Naive thymus-derived CD4-positive, alpha-beta T cell (primary cell): Measurements from ENCODE around the gene AGAP1. TPM values are rescaled to one million over a fixed set of nuclear protein-coding genes. Genes with fewer than 3 reads are reported as not detected.

Source experiments
- ATAC-seq: fragments of 150-1000 bp; cut with Tn5 transposase; 2 replicates; pipeline ENCODE4 v1.10.0; 2021; ENCODE audit warnings: mild to moderate bottlenecking, moderate library complexity
- CTCF ChIA-PET: fragments of 350-600 bp; sonication (Branson Sonifier 250); formaldehyde crosslinking; loops from one replicate; lab custom pipeline; 2021; ENCODE audit warnings: antibody characterized with exemption; lab: Charles Lee
- POLR2A ChIA-PET: fragments of 350-600 bp; sonication (Branson Sonifier 250); formaldehyde crosslinking; loops from one replicate; lab custom pipeline; 2021; ENCODE audit warnings: antibody characterized with exemption, inconsistent platforms; lab: Charles Lee
- DNase-seq, 9 donors: peaks; one replicate each; pipeline versions ENCODE4 v3.0.0 to v3.0.0-alpha.2; 2020 to 2022; ENCODE audit warnings: mixed read lengths in 1 of 9
- H3K27ac ChIP-seq: one replicate; pipeline ENCODE4 v1.7.0; 2013; ENCODE audit warnings: mild to moderate bottlenecking, low read depth, low read length, moderate library complexity
- H3K27me3 ChIP-seq, 2 donors: one replicate each; pipeline ENCODE4 v1.7.0; 2013; ENCODE audit warnings: low read length in 2 of 2, mild to moderate bottlenecking in 2 of 2, moderate library complexity in 2 of 2; ENCODE audit not compliant: control insufficient read depth in 2 of 2, insufficient read depth in 2 of 2
- H3K36me3 ChIP-seq, 3 experiments: 1 replicate in 2 of 3; 2 replicates in 1 of 3; pipeline ENCODE4 v1.7.0; 2013; ENCODE audit warnings: low read length in 3 of 3, mild to moderate bottlenecking in 3 of 3, moderate library complexity in 1 of 3; ENCODE audit not compliant: insufficient read depth in 3 of 3, control insufficient read depth in 2 of 3
- H3K4me1 ChIP-seq, 2 donors: one replicate each; pipeline ENCODE4 v1.7.0; 2013; ENCODE audit warnings: low read length in 2 of 2, mild to moderate bottlenecking in 2 of 2, moderate library complexity in 1 of 2; ENCODE audit not compliant: control insufficient read depth in 2 of 2, insufficient read depth in 2 of 2
- H3K4me3 ChIP-seq: 2 replicates; pipeline ENCODE4 v1.7.0; 2013; ENCODE audit warnings: mild to moderate bottlenecking, low read length
- H3K9me3 ChIP-seq, 3 experiments: 1 replicate in 2 of 3; 2 replicates in 1 of 3; pipeline ENCODE4 v1.7.0; 2013; ENCODE audit warnings: low read length in 3 of 3; ENCODE audit not compliant: control insufficient read depth in 2 of 3
- H3K27ac Mint-ChIP-seq, 9 donors: one replicate each; pipeline ENCODE4 v1.8.0; 2020 to 2022; ENCODE audit warnings: mixed read lengths in 9 of 9, mild to moderate bottlenecking in 8 of 9, moderate library complexity in 5 of 9, inconsistent platforms in 2 of 9
- H3K27me3 Mint-ChIP-seq, 5 donors: one replicate each; pipeline ENCODE4 v1.8.0; 2021 to 2022; ENCODE audit warnings: mixed read lengths in 5 of 5, mild to moderate bottlenecking in 1 of 5
- H3K36me3 Mint-ChIP-seq, 5 donors: one replicate each; pipeline ENCODE4 v1.8.0; 2020 to 2022; ENCODE audit warnings: mixed read lengths in 5 of 5, mild to moderate bottlenecking in 3 of 5, inconsistent platforms in 1 of 5
- H3K4me1 Mint-ChIP-seq, 7 donors: one replicate each; pipeline ENCODE4 v1.8.0; 2020 to 2022; ENCODE audit warnings: mixed read lengths in 7 of 7, mild to moderate bottlenecking in 3 of 7, inconsistent platforms in 1 of 7
- H3K4me3 Mint-ChIP-seq, 10 donors: one replicate each; pipeline ENCODE4 v1.8.0; 2020 to 2022; ENCODE audit warnings: mild to moderate bottlenecking in 10 of 10, mixed read lengths in 10 of 10, moderate library complexity in 6 of 10, inconsistent platforms in 2 of 10
- H3K9me3 Mint-ChIP-seq, 11 donors: one replicate each; pipeline ENCODE4 v1.8.0; 2020 to 2022; ENCODE audit warnings: mixed read lengths in 11 of 11, mild to moderate bottlenecking in 4 of 11, inconsistent platforms in 1 of 11, moderate library complexity in 1 of 11
- intact Hi-C, 2 donors: fragments of 100-400 bp; cut with micrococcal nuclease; formaldehyde crosslinking; loops; one replicate each; pipeline ENCODE4 v1.15.1; 2023
- polyA plus RNA-seq, 2 donors: library from polyadenylated mRNA; unstranded; fragments of 300-500 nt; fragmentation: Illumina TruSeq; gene quantifications; one replicate each; pipeline ENCODE4 v1.2.3, GENCODE V29; 2021
- total RNA-seq, 6 experiments: library from RNA in 5 of 6; stranded (reverse) in 5 of 6; gene quantifications; 1 replicate in 5 of 6; 2 replicates in 1 of 6; pipeline ENCODE4 v1.2.3 and lab custom pipeline; 2021 to 2026

AGAP1 gene
- total and polyA plus RNA-seq, 7 experiments from 2014 or later: 0.35 to 9.6 (median 0.85) TPM; not detected in 2

DNA sequence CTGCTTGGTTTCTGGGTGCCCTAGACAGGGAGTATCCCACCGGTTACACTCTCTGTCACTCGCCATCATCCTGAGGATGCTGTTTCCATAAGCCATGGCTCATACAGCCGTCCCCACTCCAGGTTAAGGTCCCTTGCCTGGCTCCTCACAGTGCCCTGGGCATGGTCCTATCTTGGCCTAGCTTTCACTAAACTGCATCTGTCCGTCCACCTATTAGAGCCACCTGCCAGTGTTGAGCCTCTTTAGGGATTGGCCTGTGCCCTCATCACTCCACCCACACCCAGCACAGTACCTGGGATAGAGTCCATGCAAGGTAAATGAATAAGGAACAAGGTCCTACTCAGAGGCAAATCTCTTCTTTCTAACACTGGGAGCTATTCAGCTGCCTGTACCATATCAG, 354.2 kb downstream of the AGAP1 start:
- no peaks in the 10 kb centered on the region for H3K36me3 Mint-ChIP-seq
- H3K27ac ChIP-seq: no peak overlapping the region
- no peaks in the 10 kb centered on the region for H3K9me3 Mint-ChIP-seq
- CTCF ChIA-PET: no interaction called here
- H3K27ac Mint-ChIP-seq: no peak overlapping the region
- peaks cover 0 to 14% (median 5%) of the 10 kb centered on the region in 5 donors for H3K27me3 Mint-ChIP-seq
- DNase-seq (no peak), ATAC-seq (no peak)
- H3K36me3 ChIP-seq: no peaks in the 10 kb centered on the region
- H3K4me3 Mint-ChIP-seq: no peak overlapping the region
- POLR2A ChIA-PET: no interaction called here
- no peaks in the 10 kb centered on the region for H3K4me1 ChIP-seq
- no peaks in the 10 kb centered on the region for H3K9me3 ChIP-seq
- no peaks in the 10 kb centered on the region for H3K4me1 Mint-ChIP-seq
- H3K27me3 ChIP-seq: no peaks in the 10 kb centered on the region
- no peak overlapping the region for H3K4me3 ChIP-seq
- intact Hi-C loops: no loop called here

DNA sequence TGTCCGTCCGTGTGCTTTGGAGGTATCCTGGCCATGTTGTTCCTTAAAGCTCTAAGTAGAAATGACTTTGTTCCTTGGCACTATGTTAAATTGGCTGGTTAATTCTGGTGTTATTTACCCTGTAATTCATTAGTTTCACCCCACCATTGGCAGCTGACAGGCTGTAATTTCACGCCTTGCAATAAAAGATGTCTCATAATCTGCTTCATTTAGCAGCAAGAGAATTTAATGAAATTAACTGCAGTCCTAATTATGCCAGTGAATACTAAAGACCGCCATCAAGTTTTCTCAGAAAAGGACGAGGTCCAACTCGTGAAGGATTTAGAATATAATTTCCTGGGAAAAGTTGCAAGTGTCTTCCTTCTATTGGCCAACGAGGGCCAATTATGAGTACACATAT, 355.1 kb downstream of the AGAP1 start:
- H3K4me1 ChIP-seq: no peaks in the 10 kb centered on the region
- Mint-ChIP-seq H3K9me3 (no peaks in the 10 kb centered on the region), H3K27ac (no peak overlapping the region), H3K27me3 (peaks cover 0 to 7% (median 5%) of the 10 kb centered on the region in 5 donors), H3K4me1 (no peaks in the 10 kb centered on the region), H3K36me3 (no peaks in the 10 kb centered on the region), H3K4me3 (no peak overlapping the region)
- H3K36me3 ChIP-seq: no peaks in the 10 kb centered on the region
- H3K9me3 ChIP-seq: no peaks in the 10 kb centered on the region
- intact Hi-C loops: no loop called here
- DNase-seq (no peak), ATAC-seq (no peak)
- no peaks in the 10 kb centered on the region for H3K27me3 ChIP-seq
- POLR2A ChIA-PET: no interaction called here
- CTCF ChIA-PET: no interaction called here
- no peak overlapping the region for H3K4me3 ChIP-seq
- no peak overlapping the region for H3K27ac ChIP-seq

DNA sequence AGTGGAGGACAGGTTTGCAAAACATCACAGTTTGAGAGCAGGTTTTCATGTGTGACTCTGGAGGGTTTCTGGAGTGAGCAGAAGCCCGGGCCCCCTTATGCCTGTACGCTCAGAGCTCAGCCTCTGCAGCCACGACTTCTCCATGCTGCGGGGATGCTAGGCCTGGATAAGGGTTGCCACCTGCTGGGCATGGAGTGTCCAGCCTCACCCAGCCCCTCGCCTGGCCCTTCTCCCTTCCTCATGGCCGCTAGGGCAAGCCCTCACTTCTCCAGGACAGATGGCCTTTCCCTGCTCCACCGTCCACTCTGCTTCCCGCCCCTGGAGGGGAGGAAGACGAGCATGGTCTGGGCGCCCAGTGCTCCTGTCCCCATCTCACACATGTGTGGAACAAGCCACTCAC, 355.6 kb downstream of the AGAP1 start:
- H3K4me3 Mint-ChIP-seq: no peak overlapping the region
- H3K36me3 ChIP-seq: no peaks in the 10 kb centered on the region
- peaks cover 0 to 5% (median 4%) of the 10 kb centered on the region in 5 donors for H3K27me3 Mint-ChIP-seq
- no peaks in the 10 kb centered on the region for H3K27me3 ChIP-seq
- no peaks in the 10 kb centered on the region for H3K36me3 Mint-ChIP-seq
- intact Hi-C loops: no loop called here
- ChIA-PET CTCF (no interaction called here), POLR2A (no interaction called here)
- no peaks in the 10 kb centered on the region for H3K4me1 Mint-ChIP-seq
- no peaks in the 10 kb centered on the region for H3K9me3 Mint-ChIP-seq
- H3K4me1 ChIP-seq: no peaks in the 10 kb centered on the region
- no peak for ATAC-seq
- no peaks in the 10 kb centered on the region for H3K9me3 ChIP-seq
- H3K4me3 ChIP-seq: no peak overlapping the region
- DNase-seq: no peak
- H3K27ac ChIP-seq: no peak overlapping the region
- no peak overlapping the region for H3K27ac Mint-ChIP-seq

DNA sequence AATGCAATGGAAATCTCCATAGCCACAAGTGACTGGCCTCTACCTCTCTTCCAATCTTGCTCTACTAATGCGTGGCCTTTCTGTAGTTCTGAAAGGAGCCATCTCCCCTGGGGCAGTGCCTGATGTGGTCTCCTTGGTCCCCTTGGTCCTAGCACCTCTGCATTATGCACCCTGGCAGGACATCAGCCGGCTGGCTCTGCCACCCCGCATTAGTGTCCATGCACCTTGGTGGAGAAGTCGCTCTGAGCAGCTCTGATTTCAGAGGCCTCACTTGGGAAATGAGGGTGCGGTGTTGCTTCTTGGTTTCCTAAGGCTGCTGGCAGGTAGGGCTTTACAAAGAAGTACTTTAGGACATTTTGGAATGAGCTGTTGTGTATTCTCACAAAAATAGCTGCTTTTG, 356.4 kb downstream of the AGAP1 start:
- intact Hi-C loops: no loop called here
- H3K9me3 Mint-ChIP-seq: no peaks in the 10 kb centered on the region
- DNase-seq (no peak), ATAC-seq (no peak)
- H3K4me1 Mint-ChIP-seq: no peaks in the 10 kb centered on the region
- ChIA-PET POLR2A (no interaction called here), CTCF (interaction anchor here (0.6 kb wide), 1 partner anchor 787 kb away, joined by 3 read pairs; no protein-coding TSS in a partner anchor)
- Histone ChIP-seq H3K4me3 (no peak overlapping the region), H3K27me3 (no peaks in the 10 kb centered on the region), H3K9me3 (no peaks in the 10 kb centered on the region), H3K36me3 (no peaks in the 10 kb centered on the region), H3K27ac (no peak overlapping the region), H3K4me1 (no peaks in the 10 kb centered on the region)
- no peaks in the 10 kb centered on the region for H3K36me3 Mint-ChIP-seq
- no peak overlapping the region for H3K27ac Mint-ChIP-seq
- H3K4me3 Mint-ChIP-seq: no peak overlapping the region
- peaks cover 0 to 5% (median 0%) of the 10 kb centered on the region in 5 donors for H3K27me3 Mint-ChIP-seq

DNA sequence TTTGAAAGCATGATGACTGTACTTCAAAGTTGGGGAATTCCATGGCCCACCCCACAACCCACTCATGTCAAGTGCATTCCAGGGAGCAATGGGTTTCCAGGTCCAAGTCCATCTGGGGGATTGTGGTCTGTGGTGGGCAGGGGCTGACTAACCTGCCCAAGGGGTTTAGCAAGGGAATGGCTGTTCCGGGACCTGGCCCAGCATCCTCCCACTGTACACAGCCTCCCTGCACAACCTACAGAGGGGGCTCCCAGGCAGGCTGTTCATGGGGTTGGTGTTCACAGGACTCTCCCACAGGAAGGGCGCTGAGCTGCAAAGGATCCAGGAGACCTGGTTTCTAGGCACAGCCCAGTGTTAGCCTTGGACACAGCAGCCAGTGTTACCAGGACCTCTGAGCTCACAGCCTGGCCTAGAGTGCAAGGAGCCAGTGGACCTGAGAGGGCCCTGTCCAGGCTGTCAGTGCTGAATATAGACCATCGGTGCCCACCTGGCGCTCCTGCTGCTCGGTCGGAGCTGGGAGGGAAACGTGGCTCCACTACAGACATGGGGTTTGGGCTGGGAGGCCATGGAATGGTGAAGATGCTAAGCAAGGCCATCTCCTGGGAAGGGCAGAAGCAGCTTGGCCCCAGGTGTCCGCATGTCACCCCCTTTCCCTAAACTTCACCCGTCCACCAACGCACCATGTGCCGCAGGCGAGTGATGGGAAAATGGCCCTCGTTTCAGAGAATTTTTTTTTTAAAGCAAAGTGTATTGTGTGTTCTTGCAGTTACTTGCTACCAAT, 357.1 kb downstream of the AGAP1 start:
- intact Hi-C loops: no loop called here
- CTCF ChIA-PET: interaction anchor here (0.6 kb wide), 1 partner anchor 788 kb away, joined by 3 read pairs; no protein-coding TSS in a partner anchor
- no peaks in the 10 kb centered on the region for H3K4me1 ChIP-seq
- Mint-ChIP-seq H3K4me1 (no peaks in the 10 kb centered on the region), H3K27ac (no peak overlapping the region), H3K4me3 (no peak overlapping the region), H3K27me3 (peaks cover 0 to 5% (median 0%) of the 10 kb centered on the region in 5 donors), H3K9me3 (no peaks in the 10 kb centered on the region), H3K36me3 (no peaks in the 10 kb centered on the region)
- H3K36me3 ChIP-seq: no peaks in the 10 kb centered on the region
- H3K9me3 ChIP-seq: no peaks in the 10 kb centered on the region
- no peaks in the 10 kb centered on the region for H3K27me3 ChIP-seq
- H3K27ac ChIP-seq: no peak overlapping the region
- POLR2A ChIA-PET: no interaction called here
- no peak for ATAC-seq
- no peak overlapping the region for H3K4me3 ChIP-seq
- DNase-seq: no peak

DNA sequence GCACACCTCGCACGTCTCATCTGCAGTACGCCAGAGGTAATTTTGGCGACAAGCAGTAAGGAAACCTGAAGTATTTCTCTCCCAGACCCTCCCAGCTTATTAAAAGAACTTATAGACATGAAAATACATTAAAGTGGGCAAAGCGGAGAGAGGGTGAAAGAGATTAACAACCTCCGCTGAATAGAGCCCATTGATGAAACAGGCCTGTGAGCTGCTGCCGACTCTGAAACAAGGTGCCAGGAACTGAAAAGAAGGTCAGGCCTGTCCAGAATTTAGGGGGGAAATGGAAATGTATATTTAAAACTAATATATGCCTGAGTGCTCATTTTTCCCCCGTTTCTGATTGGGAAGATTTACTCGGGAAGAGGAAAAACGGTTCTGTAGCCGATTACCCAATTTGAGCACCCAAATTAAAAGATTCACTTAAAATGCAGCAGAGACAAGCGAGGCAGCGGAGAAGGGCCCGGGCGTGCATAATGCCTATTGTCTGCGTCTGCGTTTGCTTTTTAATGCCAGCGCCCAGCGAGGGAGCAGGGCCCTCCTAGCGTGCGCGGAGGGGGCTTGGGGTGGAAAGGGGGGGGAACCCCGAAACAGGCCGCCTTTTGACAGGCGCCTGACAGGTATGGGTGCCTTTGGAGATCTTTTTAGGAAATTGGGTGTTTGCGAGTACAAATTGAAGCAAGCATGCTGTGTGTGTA, 358.1 kb downstream of the AGAP1 start:
- Mint-ChIP-seq H3K4me1 (no peaks in the 10 kb centered on the region), H3K9me3 (no peaks in the 10 kb centered on the region), H3K36me3 (no peaks in the 10 kb centered on the region), H3K27ac (no peak overlapping the region), H3K27me3 (peaks cover 0 to 5% (median 0%) of the 10 kb centered on the region in 5 donors), H3K4me3 (no peak overlapping the region)
- intact Hi-C loops: no loop called here
- ChIA-PET POLR2A (no interaction called here), CTCF (no interaction called here)
- DNase-seq (no peak), ATAC-seq (no peak)
- no peak overlapping the region for H3K4me3 ChIP-seq
- H3K27ac ChIP-seq: no peak overlapping the region
- H3K36me3 ChIP-seq: no peaks in the 10 kb centered on the region
- H3K4me1 ChIP-seq: no peaks in the 10 kb centered on the region
- no peaks in the 10 kb centered on the region for H3K27me3 ChIP-seq
- no peaks in the 10 kb centered on the region for H3K9me3 ChIP-seq
